H9 (cell line): Measurements from ENCODE around the gene FGFBP2. TPM values are rescaled to one million over a fixed set of nuclear protein-coding genes. Genes with fewer than 3 reads are reported as not detected.

ENCODE experiments used
- DNase-seq: peaks from one replicate; pipeline ENCODE4 v3.0.0-alpha.2; 2017
- H2AFZ ChIP-seq: one replicate; pipeline ENCODE4 v1.6.1; 2013; ENCODE audit warnings: mild to moderate bottlenecking, low read length, control low read depth, moderate library complexity
- H2AK5ac ChIP-seq: 2 replicates; pipeline ENCODE4 v1.6.1; 2013; ENCODE audit warnings: low read length, control low read depth, mixed read lengths; ENCODE audit not compliant: insufficient read length
- H2BK120ac ChIP-seq: one replicate; pipeline ENCODE4 v1.6.1; 2013; ENCODE audit warnings: low read depth, mild to moderate bottlenecking, low read length, control low read depth, inconsistent platforms; ENCODE audit not compliant: poor library complexity, severe bottlenecking
- H2BK12ac ChIP-seq: 2 replicates; pipeline ENCODE4 v1.6.1; 2013; ENCODE audit warnings: low read length, control low read depth, mixed read lengths, low read depth; ENCODE audit not compliant: insufficient read length
- H2BK15ac ChIP-seq: 2 replicates; pipeline ENCODE4 v1.6.1; 2013; ENCODE audit warnings: low read depth, low read length, control low read depth
- H2BK20ac ChIP-seq: one replicate; pipeline ENCODE4 v1.6.1; 2013; ENCODE audit warnings: low read depth, mild to moderate bottlenecking, low read length, control low read depth, inconsistent platforms; ENCODE audit not compliant: poor library complexity, severe bottlenecking
- H2BK5ac ChIP-seq: 2 replicates; pipeline ENCODE4 v1.6.1; 2013; ENCODE audit warnings: low read length, control low read depth, mixed read lengths; ENCODE audit not compliant: insufficient read length
- H3K14ac ChIP-seq: 2 replicates; pipeline ENCODE4 v1.6.1; 2013; ENCODE audit warnings: low read length, control low read depth; ENCODE audit not compliant: insufficient read depth
- H3K18ac ChIP-seq: 2 replicates; pipeline ENCODE4 v1.6.1; 2013; ENCODE audit warnings: low read depth, mild to moderate bottlenecking, mixed read lengths, low read length, control low read depth; ENCODE audit not compliant: insufficient read length
- H3K23ac ChIP-seq: 2 replicates; pipeline ENCODE4 v1.6.1; 2013; ENCODE audit warnings: low read length, control low read depth, mixed read lengths, low read depth; ENCODE audit not compliant: insufficient read length
- H3K23me2 ChIP-seq: 2 replicates; pipeline ENCODE4 v1.6.1; 2013; ENCODE audit warnings: low read depth, mild to moderate bottlenecking, mixed read lengths, low read length, control low read depth; ENCODE audit not compliant: insufficient read length, poor library complexity, severe bottlenecking
- H3K27ac ChIP-seq: 2 replicates; pipeline ENCODE4 v1.5.1; 2013; ENCODE audit warnings: low read length, control low read depth, mixed read lengths, low read depth; ENCODE audit not compliant: insufficient read length
- H3K27me3 ChIP-seq: 2 replicates; pipeline ENCODE4 v1.6.1; 2013; ENCODE audit warnings: low read length, control low read depth, inconsistent platforms; ENCODE audit not compliant: insufficient read depth
- H3K4ac ChIP-seq: 2 replicates; pipeline ENCODE4 v1.6.1; 2013; ENCODE audit warnings: low read depth, mild to moderate bottlenecking, control low read depth, inconsistent platforms, low read length, moderate library complexity
- H3K4me1 ChIP-seq: 2 replicates; pipeline ENCODE4 v1.6.1; 2013; ENCODE audit warnings: low read length, control low read depth, inconsistent platforms; ENCODE audit not compliant: insufficient read depth
- H3K4me2 ChIP-seq: 2 replicates; pipeline ENCODE4 v1.6.1; 2013; ENCODE audit warnings: low read length, control low read depth, mixed read lengths; ENCODE audit not compliant: insufficient read length, insufficient read depth
- H3K56ac ChIP-seq: 2 replicates; pipeline ENCODE4 v1.6.1; 2013; ENCODE audit warnings: low read depth, mild to moderate bottlenecking, mixed read lengths, low read length, control low read depth; ENCODE audit not compliant: insufficient read length
- H3K79me1 ChIP-seq: 2 replicates; pipeline ENCODE4 v1.6.1; 2013; ENCODE audit warnings: low read depth, mild to moderate bottlenecking, moderate library complexity, low read length, control low read depth, inconsistent platforms; ENCODE audit not compliant: insufficient read depth, poor library complexity, severe bottlenecking
- H3K79me2 ChIP-seq: 2 replicates; pipeline ENCODE4 v1.6.1; 2013; ENCODE audit warnings: low read length, control low read depth, inconsistent platforms; ENCODE audit not compliant: insufficient read depth
- H3K9ac ChIP-seq: 2 replicates; pipeline ENCODE4 v1.6.1; 2013; ENCODE audit warnings: low read length, control low read depth, mixed read lengths; ENCODE audit not compliant: insufficient read length; ENCODE audit errors: extremely low read depth
- H3K9me3 ChIP-seq: one replicate; pipeline ENCODE4 v1.6.1; 2013; ENCODE audit warnings: low read depth, low read length, inconsistent platforms; ENCODE audit not compliant: control insufficient read depth
- H3T11ph ChIP-seq: one replicate; pipeline ENCODE4 v1.6.1; 2013; ENCODE audit warnings: mild to moderate bottlenecking, low read length, control low read depth, inconsistent platforms
- H4K20me1 ChIP-seq: one replicate; pipeline ENCODE4 v1.6.1; 2013; ENCODE audit not compliant: control insufficient read depth, insufficient read length, insufficient read depth
- H4K5ac ChIP-seq: 2 replicates; pipeline ENCODE4 v1.6.1; 2013; ENCODE audit warnings: low read depth, mild to moderate bottlenecking, mixed read lengths, low read length, control low read depth; ENCODE audit not compliant: insufficient read length
- H4K8ac ChIP-seq: replicated peaks from 2 replicates; pipeline ENCODE4 v1.6.1; 2013; ENCODE audit warnings: low read length, control low read depth, mixed read lengths, low read depth; ENCODE audit not compliant: insufficient read length
- H4K91ac ChIP-seq: 2 replicates; pipeline ENCODE4 v1.6.1; 2013; ENCODE audit warnings: low read depth, mild to moderate bottlenecking, moderate library complexity, mixed read lengths, low read length, control low read depth; ENCODE audit not compliant: insufficient read length
- H3K27ac Mint-ChIP-seq, 3 experiments: 2 replicates in 2 of 3; 3 replicates in 1 of 3; pipeline ENCODE4 v1.8.0; 2020 to 2021; ENCODE audit warnings: mixed read lengths in 3 of 3, mild to moderate bottlenecking in 1 of 3, moderate library complexity in 1 of 3
- H3K27me3 Mint-ChIP-seq: 2 replicates; pipeline ENCODE4 v1.8.0; 2021; ENCODE audit warnings: low read depth, mild to moderate bottlenecking, moderate library complexity, mixed read lengths
- H3K36me3 Mint-ChIP-seq, 3 experiments: 2 replicates in 2 of 3; 3 replicates in 1 of 3; pipeline ENCODE4 v1.8.0; 2020 to 2021; ENCODE audit warnings: low read depth in 3 of 3, mixed read lengths in 3 of 3; ENCODE audit not compliant: insufficient read depth in 1 of 3
- H3K4me1 Mint-ChIP-seq, 2 experiments: 2 replicates each; pipeline ENCODE4 v1.8.0; 2020; ENCODE audit warnings: mixed read lengths in 2 of 2
- H3K4me3 Mint-ChIP-seq, 2 experiments: 2 replicates in 1 of 2; 3 replicates in 1 of 2; pipeline ENCODE4 v1.8.0; 2020 to 2021; ENCODE audit warnings: mild to moderate bottlenecking in 2 of 2, mixed read lengths in 2 of 2, moderate library complexity in 1 of 2
- H3K9me3 Mint-ChIP-seq, 2 experiments: 2 replicates in 1 of 2; 3 replicates in 1 of 2; pipeline ENCODE4 v1.8.0; 2020; ENCODE audit warnings: mild to moderate bottlenecking in 2 of 2, mixed read lengths in 2 of 2, moderate library complexity in 1 of 2
- CTCF ChIP-seq: fragments of 200-600 bp; sonication (generic); conservative IDR thresholded peaks from 3 replicates; pipeline ENCODE4 v1.8.0; 2021; ENCODE audit warnings: antibody characterized with exemption, mild to moderate bottlenecking
- WGBS: extraction: QIAGEN DNeasy Blood & Tissue Kit; methylation state at CpG from one replicate; pipeline ENCODE4 v1.1.7; 2013; ENCODE audit warnings: missing lambda C conversion rate, low lambda C conversion rate, mixed read lengths; ENCODE audit not compliant: insufficient read length; ENCODE audit errors: extremely low coverage; 5-methylcytosine and 5-hydroxymethylcytosine counted together
- total RNA-seq: library from RNA; stranded (reverse); gene quantifications from 2 replicates; pipeline ENCODE4 v1.2.1, GENCODE V29; 2021

FGFBP2 gene
- total RNA-seq, 1 experiment from 2014 or later: not detected

- Histone ChIP-seq H2BK12ac (no peak overlapping the region), H4K5ac (no peak overlapping the region), H3K18ac (no peak overlapping the region), H3K23ac (no peak overlapping the region), H3K14ac (no peak overlapping the region), H2BK5ac (no peak overlapping the region), H2AK5ac (no peak overlapping the region), H3K23me2 (no peaks in the 10 kb centered on the region), H2BK120ac (no peak overlapping the region), H4K20me1 (no peaks in the 10 kb centered on the region), H3T11ph (no peak overlapping the region), H3K79me2 (no peaks in the 10 kb centered on the region), H3K4me1 (peaks cover 3% of the 10 kb centered on the region; the same call in 1 of the 2 replicates), H2BK15ac (no peak overlapping the region), H2AFZ (no peak overlapping the region), H4K91ac (no peak overlapping the region), H4K8ac (no peak overlapping the region), H3K79me1 (no peaks in the 10 kb centered on the region), H3K56ac (no peak overlapping the region), H3K9ac (no peak overlapping the region), H3K27ac (no peak overlapping the region), H2BK20ac (no peak overlapping the region), H3K9me3 (no peaks in the 10 kb centered on the region), H3K27me3 (no peaks in the 10 kb centered on the region), H3K4ac (no peak overlapping the region), H3K4me2 (no peak overlapping the region)
- H3K9me3 Mint-ChIP-seq: peaks cover 4 to 9% of the 10 kb centered on the region in 2 experiments; a peak in 3 of 5 replicates
- H3K4me1 Mint-ChIP-seq: peaks cover 9 to 14% of the 10 kb centered on the region in 2 experiments
- H3K27ac Mint-ChIP-seq: no peak overlapping the region
- no CpG with 5 or more reads among the region's 16 CpGs for WGBS
- no peak for DNase-seq
- no peaks in the 10 kb centered on the region; the same call in none of the 2 replicates for H3K27me3 Mint-ChIP-seq
- H3K4me3 Mint-ChIP-seq: no peak overlapping the region
- TF ChIP-seq CTCF: no peak
- peaks cover 5 to 10% (median 9%) of the 10 kb centered on the region in 3 experiments for H3K36me3 Mint-ChIP-seq
Observed at GRCh38 chr4:15961781-15962510, 1.0 kb downstream of the FGFBP2 start.
